NOMO-1 (cell line): ENCODE measurements around the gene KCNH1.
"Not testable (repeated sequence)": the region's sequence is repeated elsewhere in the genome, so short reads cannot be mapped to it uniquely, and the experiment has no call there.

ENCODE experiments used
- DNase-seq, 2 experiments: peaks; one replicate each; lab custom pipeline; 2025; ENCODE audit not compliant: unreplicated experiment in 2 of 2; lab: John Stamatoyannopoulos, UW

Gene KCNH1

GRCh38 chr1:211011128-211011527 lies 122.8 kb downstream of the KCNH1 start:
- not testable (repeated sequence) for DNase-seq

- no peak for DNase-seq
Observed at GRCh38 chr1:211009944-211010343, 124.0 kb downstream of the KCNH1 start.

DNA sequence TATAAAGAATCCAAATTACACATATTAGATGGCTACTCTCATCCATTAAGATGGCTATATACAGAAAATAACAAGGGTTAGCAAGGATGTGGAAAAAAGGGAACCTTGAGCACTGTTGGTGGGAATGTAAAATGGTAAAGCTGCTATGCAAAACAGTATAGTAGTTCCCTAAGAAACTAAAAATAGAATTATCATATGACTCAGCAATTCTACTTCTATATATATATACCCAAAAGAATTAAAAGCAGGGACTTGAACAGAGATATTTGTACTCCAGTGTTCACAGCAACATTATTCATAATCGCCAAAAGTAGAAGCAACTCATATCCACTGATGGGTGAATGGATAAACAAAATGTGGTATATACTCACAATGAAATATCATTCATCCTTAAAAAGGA lies 126.1 kb downstream of the KCNH1 start:
- no peak for DNase-seq

DNA sequence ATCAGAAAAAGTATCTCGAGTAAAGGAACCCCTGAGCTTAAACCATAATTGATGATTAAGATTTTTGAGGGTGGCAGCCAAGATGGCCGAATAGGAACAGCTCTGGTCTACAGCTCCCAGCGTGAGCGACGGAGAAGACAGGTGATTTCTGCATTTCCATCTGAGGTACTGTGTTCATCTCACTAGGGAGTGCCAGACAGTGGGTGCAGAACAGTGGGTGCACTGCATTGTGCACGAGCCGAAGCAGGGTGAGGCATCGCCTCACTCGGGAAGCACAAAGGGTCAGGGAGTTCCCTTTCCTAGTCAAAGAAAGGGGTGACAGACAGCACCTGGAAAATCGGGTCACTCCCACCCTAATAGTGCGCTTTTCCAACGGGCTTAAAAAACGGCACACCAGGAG lies 138.0 kb downstream of the KCNH1 start:
- DNase-seq: not testable (repeated sequence)

GRCh38 chr1:210992837-210993236 lies 141.1 kb downstream of the KCNH1 start:
- DNase-seq: no peak

DNA sequence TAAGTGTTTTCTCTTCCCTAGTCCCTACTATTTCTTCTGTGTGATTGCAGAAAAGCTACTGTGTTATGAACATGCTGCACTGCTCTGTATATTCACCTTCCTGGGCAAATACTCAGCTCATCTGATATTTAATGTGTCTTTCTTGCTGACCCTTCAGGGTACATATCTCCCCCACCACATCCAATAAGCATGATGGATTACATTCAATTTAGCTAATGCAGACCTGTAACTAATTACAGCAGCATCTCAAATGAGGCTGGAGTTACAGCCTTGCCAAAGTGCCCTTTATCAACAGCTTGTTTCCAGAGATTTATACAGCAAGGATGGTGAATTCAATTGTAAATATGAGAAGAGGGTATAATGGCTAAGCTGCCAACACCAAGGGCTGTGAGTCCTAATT lies 144.0 kb downstream of the KCNH1 start:
- no peak for DNase-seq

DNA sequence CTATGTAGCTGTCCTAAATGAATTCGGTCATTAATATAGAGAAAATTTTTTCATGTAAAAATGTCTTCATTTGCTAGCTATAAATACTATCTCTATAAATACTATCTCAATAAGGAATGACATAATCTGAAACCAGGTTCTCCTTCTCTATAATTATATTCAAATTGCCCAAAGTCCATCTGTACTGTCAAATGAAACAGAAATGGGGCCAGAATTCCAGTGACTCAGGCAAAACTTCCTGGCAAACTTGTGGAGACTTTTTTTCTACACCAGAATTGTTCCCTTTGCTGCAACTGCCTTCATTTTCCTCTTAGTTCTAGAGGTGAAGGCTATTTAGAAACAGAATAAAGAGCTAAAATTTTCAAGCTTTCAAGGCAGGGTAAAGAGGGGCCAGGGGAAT lies 152.5 kb downstream of the KCNH1 start:
- DNase-seq: no peak

DNA sequence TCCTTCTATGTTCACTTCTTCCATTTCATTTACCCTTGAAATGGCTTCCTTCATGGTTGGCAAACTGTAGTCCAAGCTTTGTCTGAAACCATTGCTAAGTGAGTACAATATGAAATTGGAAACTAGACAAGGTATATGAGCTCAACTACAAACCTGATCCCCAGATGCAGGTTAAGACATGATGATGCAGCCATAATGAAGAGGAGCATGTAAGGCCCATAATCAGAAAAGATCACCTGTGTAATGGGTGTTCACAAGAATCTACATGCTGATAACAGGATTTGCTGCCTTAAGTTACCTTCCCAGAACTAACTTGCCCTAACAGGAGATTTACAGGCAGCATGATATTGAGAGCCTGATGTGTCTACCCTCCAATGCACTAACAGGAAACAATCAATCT lies 153.9 kb downstream of the KCNH1 start:
- DNase-seq: no peak

DNA sequence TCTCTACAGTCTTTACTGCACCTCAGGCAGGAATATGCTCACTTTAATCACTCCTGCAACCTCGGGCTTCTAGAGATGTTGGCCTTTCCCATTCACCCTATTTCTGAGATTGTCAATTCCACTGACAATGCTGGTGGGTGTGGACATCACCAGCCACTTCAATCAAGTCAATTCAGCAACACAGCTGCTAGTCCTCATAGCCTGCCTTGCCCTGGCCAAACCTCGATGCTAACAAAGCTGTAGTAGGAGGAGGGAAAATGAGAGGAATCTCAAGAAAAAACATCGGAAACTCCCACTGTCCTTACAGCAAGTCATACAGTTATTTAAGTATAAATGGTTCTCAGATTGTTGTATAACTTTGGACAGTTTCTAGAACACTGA lies 155.0 kb downstream of the KCNH1 start:
- no peak for DNase-seq

DNA sequence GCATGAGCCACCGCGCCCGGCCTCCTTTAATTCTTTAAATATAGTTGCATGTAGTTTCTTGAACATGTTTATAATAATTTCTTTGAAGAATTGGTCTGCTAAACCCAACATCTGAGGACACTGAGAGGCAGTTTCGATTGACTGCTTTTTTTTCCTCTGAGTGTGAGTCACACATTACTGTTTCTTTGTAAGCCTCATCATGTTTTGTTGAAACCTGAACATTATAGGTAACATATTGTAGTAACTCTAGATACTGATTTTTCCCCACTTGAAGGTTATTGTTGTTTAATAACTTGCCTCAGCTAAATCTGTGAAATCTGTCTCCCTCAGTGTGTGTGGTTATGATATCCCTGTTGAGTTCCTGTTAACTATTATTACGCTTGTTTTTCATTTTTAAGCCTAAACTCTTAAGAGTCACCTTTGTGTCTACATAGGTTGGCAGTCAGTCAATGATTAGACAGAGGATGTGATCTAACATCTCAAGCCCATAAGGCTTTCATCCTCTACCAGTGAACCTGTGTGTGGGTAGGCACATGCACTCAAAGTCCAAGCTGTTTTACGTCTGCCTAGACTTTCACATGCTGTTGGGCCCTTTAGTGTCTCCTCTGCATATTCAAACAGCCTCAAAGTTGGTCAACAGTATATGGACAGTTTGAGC lies 155.5 kb downstream of the KCNH1 start:
- no peak for DNase-seq

GRCh38 chr1:210951279-210951678 lies 182.7 kb downstream of the KCNH1 start:
- no peak for DNase-seq

GRCh38 chr1:210949940-210950546 lies 183.9 kb downstream of the KCNH1 start:
- DNase-seq: peak in 1 of 2 experiments; percentile 6

GRCh38 chr1:210949489-210949888 lies 184.5 kb downstream of the KCNH1 start:
- DNase-seq: no peak

DNA sequence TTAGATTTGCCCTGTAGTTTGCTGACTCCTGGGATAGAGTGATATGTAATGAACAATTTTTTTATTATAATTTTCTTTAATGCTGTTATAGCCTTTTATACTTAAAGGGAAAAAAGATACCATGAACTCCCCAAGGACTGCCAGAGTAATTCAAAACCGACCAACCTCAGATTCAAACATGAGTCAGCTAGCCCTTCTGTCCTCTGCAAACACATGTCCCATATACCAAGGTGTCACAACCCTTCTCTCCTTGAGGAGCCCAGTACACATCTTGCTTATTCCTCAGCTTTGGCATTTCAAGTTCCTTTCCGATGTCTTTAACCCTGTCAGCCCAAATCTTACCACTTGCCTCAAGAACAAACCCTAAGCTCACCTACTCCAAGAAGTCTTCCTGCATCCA lies 184.9 kb downstream of the KCNH1 start:
- no peak for DNase-seq

GRCh38 chr1:210944252-210944651 lies 189.7 kb downstream of the KCNH1 start:
- no peak for DNase-seq

DNA sequence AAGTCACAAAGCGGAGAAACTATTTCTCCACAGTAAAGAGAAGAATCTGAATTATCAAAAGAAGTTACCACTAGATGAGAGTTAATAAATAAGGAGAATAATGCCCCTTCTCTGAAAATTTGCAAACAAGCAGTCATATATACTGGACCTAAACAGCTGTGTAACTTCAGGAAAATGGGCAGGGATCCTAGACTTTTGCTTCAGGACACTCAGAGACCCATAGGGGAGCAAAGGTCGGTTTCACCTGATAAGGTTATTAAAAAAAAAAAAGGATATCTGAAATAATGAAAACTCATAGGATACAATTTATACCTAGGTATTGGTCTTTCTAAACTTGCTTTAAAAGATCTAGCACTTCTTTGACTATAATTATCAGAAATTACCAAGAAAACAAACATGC lies 191.4 kb downstream of the KCNH1 start:
- DNase-seq: no peak

DNA sequence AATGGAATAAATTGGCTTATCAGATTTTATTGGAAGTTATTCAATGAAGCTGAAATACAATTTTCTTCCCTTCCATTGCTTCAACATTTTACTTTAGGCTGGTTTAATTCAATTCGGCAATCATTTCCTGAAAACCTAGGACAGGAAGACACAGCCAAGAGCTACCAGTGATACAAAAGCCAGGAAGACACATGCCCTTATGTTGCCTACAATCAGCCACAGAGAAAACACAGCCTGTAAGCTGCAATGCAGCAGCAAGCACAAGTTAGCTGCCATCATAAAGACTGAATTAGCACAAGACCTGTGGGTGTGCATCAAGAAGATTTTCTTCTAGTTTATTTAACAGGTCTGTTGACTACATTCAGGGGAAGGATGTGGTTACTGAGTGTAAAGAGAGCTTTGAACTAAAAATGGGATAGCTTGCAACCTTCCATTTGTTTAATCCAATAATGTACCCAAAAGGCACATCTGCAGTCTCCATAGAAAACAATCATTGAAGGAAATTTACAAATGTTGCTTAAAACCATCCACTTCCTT lies 193.8 kb downstream of the KCNH1 start:
- no peak for DNase-seq

GRCh38 chr1:210938416-210938925 lies 195.5 kb downstream of the KCNH1 start:
- no peak for DNase-seq

DNA sequence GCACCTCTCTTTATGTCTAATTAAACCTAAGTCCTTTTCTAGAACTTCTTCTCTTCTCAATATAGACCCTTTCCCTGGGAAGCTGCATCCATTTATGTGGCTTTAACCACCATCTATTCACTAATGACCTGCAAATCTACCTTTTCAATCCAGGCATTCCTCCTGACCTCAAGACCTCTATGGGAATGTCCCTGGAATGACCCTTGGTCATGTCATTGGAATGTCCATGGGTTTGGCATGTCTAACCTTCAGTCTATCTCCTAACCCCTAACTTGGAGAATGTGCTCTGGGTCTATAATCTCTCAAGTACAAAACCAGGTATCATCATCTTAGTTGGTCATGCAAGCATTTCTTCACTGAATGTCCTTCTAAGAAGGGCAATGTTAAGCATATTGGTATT lies 196.1 kb downstream of the KCNH1 start:
- no peak for DNase-seq

DNA sequence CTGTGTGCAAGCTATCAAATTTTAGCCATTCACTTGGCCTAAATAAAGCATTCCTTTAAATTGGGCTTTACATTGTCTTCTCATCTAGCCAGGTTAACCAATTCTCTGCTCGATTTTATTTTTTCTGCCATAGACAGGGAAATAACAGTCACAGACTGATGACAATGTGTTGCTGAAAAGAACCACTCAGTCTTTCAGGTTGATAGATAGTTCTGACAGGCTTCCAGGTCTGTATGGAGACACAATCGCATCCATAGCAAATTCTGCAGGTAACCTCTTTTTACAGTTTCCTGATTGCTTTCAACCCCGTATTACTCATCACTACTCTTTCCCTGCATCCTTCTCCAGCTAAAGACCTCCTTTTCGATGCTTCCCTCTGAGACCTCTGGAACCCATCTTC lies 198.0 kb downstream of the KCNH1 start:
- DNase-seq: no peak

- no peak for DNase-seq
Observed at GRCh38 chr1:210932104-210932503, 201.8 kb downstream of the KCNH1 start.

DNA sequence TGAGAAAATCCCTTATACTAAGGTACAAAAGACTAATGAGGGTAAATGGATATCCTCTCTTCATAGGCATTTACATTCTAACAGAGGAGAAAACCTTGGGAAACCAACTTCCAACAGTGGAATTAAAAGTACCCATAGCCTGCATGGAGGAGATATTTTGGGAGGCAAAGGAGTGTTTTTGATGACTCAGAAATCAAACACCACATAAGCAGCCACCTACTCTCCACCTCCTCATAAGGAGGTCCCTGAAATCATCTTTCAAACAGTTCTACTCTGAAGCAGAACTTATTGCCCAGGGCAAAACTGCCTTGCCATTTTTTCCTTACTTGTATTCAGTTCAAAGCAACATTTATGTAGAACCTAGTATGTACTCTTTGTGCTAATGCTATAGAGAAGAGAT lies 211.3 kb downstream of the KCNH1 start:
- no peak for DNase-seq
